ENCODE results near the gene SIL1.

Gene SIL1

DNA sequence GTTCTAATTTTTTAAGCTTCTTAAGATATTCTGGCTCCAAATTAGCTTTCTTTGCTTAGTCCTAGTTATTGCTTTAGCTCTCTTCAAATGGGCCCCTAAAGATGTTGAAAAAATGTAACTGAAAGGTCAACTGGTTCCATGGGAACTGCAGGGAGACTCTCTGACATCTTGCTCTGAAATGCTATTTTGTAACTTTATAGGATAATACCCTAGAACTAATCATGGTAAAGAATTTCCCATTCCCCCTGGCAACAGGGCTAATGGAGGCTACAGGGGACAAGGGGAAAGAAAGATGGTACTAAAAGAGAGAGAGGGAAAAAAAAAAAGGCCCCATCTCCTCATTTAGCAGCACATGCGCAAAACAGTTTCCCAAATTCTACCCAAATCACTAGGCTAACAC lies 39.4 kb downstream of the SIL1 start:
- TF ChIP-seq RAD21 (IDR thresholded peaks at IDR 0.05; ENCODE audit: low read depth) (no peak), CREB1 (IDR thresholded peaks at IDR 0.05; ENCODE audit: low read depth) (no peak), TEAD4 (IDR thresholded peaks at IDR 0.05) (no peak), EP300 (IDR thresholded peaks at IDR 0.05; ENCODE audit: borderline replicate concordance) (no peak), CEBPB (IDR thresholded peaks at IDR 0.05) (no peak), FOXM1 (IDR thresholded peaks at IDR 0.05; ENCODE audit: borderline replicate concordance, low read depth) (no peak), TAF1 (IDR thresholded peaks at IDR 0.05; ENCODE audit: low read depth) (no peak), NFIC (IDR thresholded peaks at IDR 0.05) (no peak), MAX (IDR thresholded peaks at IDR 0.05) (no peak), EGR1 (IDR thresholded peaks at IDR 0.05) (no peak), TCF12 (IDR thresholded peaks at IDR 0.05; ENCODE audit: low read depth) (no peak), YY1 (IDR thresholded peaks at IDR 0.05; ENCODE audit: low read depth) (no peak), ZBTB7A (IDR thresholded peaks at IDR 0.05; ENCODE audit: low read depth) (no peak)
- TF ChIP-seq, protein P1, sequence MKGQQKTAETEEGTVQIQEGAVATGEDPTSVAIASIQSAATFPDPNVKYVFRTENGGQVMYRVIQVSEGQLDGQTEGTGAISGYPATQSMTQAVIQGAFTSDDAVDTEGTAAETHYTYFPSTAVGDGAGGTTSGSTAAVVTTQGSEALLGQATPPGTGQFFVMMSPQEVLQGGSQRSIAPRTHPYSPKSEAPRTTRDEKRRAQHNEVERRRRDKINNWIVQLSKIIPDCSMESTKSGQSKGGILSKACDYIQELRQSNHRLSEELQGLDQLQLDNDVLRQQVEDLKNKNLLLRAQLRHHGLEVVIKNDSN (IDR thresholded peaks at IDR 0.05) = no peak
- TF ChIP-seq, protein P2, sequence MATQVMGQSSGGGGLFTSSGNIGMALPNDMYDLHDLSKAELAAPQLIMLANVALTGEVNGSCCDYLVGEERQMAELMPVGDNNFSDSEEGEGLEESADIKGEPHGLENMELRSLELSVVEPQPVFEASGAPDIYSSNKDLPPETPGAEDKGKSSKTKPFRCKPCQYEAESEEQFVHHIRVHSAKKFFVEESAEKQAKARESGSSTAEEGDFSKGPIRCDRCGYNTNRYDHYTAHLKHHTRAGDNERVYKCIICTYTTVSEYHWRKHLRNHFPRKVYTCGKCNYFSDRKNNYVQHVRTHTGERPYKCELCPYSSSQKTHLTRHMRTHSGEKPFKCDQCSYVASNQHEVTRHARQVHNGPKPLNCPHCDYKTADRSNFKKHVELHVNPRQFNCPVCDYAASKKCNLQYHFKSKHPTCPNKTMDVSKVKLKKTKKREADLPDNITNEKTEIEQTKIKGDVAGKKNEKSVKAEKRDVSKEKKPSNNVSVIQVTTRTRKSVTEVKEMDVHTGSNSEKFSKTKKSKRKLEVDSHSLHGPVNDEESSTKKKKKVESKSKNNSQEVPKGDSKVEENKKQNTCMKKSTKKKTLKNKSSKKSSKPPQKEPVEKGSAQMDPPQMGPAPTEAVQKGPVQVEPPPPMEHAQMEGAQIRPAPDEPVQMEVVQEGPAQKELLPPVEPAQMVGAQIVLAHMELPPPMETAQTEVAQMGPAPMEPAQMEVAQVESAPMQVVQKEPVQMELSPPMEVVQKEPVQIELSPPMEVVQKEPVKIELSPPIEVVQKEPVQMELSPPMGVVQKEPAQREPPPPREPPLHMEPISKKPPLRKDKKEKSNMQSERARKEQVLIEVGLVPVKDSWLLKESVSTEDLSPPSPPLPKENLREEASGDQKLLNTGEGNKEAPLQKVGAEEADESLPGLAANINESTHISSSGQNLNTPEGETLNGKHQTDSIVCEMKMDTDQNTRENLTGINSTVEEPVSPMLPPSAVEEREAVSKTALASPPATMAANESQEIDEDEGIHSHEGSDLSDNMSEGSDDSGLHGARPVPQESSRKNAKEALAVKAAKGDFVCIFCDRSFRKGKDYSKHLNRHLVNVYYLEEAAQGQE (IDR thresholded peaks at IDR 0.05; ENCODE audit: low read depth) = no peak

GRCh38 chr5:139157556-139157955 lies 40.6 kb downstream of the SIL1 start:
- no peak for TF ChIP-seq TCF12 (IDR thresholded peaks at IDR 0.05; ENCODE audit: low read depth)
- no peak for TF ChIP-seq TAF1 (IDR thresholded peaks at IDR 0.05; ENCODE audit: low read depth)
- TF ChIP-seq MAX (IDR thresholded peaks at IDR 0.05) = no peak
- no peak for TF ChIP-seq RAD21 (IDR thresholded peaks at IDR 0.05; ENCODE audit: low read depth)
- no peak for TF ChIP-seq NFIC (IDR thresholded peaks at IDR 0.05)
- no peak for TF ChIP-seq CEBPB (IDR thresholded peaks at IDR 0.05)

GRCh38 chr5:139156814-139157213 lies 41.4 kb downstream of the SIL1 start:
- TF ChIP-seq NFIC (IDR thresholded peaks at IDR 0.05) = no peak
- no peak for TF ChIP-seq TAF1 (IDR thresholded peaks at IDR 0.05; ENCODE audit: low read depth)
- TF ChIP-seq, protein P2 (IDR thresholded peaks at IDR 0.05; ENCODE audit: low read depth) = no peak

DNA sequence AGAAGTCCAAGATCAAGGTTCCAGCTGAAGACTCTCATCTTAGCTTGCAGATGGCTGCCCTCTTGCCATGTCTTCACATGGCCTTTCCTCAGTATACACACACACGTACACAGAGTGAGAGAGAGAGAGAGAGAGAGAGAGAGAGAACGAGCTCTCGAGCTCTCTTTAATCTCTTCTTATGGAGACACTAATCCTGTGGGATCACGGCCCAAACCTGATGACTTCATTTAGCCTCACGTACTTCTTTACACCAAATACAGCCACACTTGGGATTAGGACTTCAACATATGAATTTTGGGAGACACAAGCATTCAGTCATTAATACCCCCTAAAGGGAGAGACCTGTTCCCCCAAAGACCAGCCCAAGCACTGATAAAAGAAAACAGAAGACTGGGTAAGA lies 42.8 kb downstream of the SIL1 start:
- TF ChIP-seq TEAD4 (IDR thresholded peaks at IDR 0.05) (no peak), CREB1 (IDR thresholded peaks at IDR 0.05; ENCODE audit: low read depth) (no peak), EGR1 (IDR thresholded peaks at IDR 0.05) (no peak), MAX (IDR thresholded peaks at IDR 0.05) (no peak), ZBTB7A (IDR thresholded peaks at IDR 0.05; ENCODE audit: low read depth) (no peak), CEBPB (IDR thresholded peaks at IDR 0.05) (no peak)

- TF ChIP-seq NFIC (IDR thresholded peaks at IDR 0.05) = no peak
- TF ChIP-seq, protein P1 (IDR thresholded peaks at IDR 0.05) = no peak
- no peak for TF ChIP-seq EP300 (IDR thresholded peaks at IDR 0.05; ENCODE audit: borderline replicate concordance)
- TF ChIP-seq TCF12 (IDR thresholded peaks at IDR 0.05; ENCODE audit: low read depth) = no peak
- TF ChIP-seq RAD21 (IDR thresholded peaks at IDR 0.05; ENCODE audit: low read depth) = no peak
- TF ChIP-seq, protein P2 (IDR thresholded peaks at IDR 0.05; ENCODE audit: low read depth) = no peak
- no peak for TF ChIP-seq CEBPB (IDR thresholded peaks at IDR 0.05)
- no peak for TF ChIP-seq FOXM1 (IDR thresholded peaks at IDR 0.05; ENCODE audit: borderline replicate concordance, low read depth)
- no peak for TF ChIP-seq EGR1 (IDR thresholded peaks at IDR 0.05)
- no peak for TF ChIP-seq TAF1 (IDR thresholded peaks at IDR 0.05; ENCODE audit: low read depth)
- no peak for TF ChIP-seq TEAD4 (IDR thresholded peaks at IDR 0.05)
- no peak for TF ChIP-seq ZBTB7A (IDR thresholded peaks at IDR 0.05; ENCODE audit: low read depth)
- TF ChIP-seq CREB1 (IDR thresholded peaks at IDR 0.05; ENCODE audit: low read depth) = no peak
These were observed 46.3 kb downstream of the SIL1 start for GRCh38 chr5:139151902-139152301.
